HCT116 (cell line): ENCODE data around the gene SEMA3C. TPM values are rescaled to one million over a fixed set of nuclear protein-coding genes. Genes with fewer than 3 reads are reported as not detected.

Experiments
- ATAC-seq: fragments of 200-7000 bp; cut with Tn5 transposase; 2 replicates; pipeline ENCODE4 v1.9.1; 2020; ENCODE audit warnings: mild to moderate bottlenecking, moderate library complexity
- BruUV-seq: library from RNA; stranded (reverse); fragments of 400-500 nt; replicated peaks from 2 replicates; lab custom pipeline; 2021; lab: Mats Ljungman, UMichigan
- CTCF ChIA-PET: fragments of 300-600 bp; sonication (Branson Sonifier 250); formaldehyde crosslinking; loops from one replicate; lab custom pipeline; 2021; ENCODE audit warnings: antibody characterized with exemption; lab: Charles Lee
- POLR2A ChIA-PET: fragments of 300-600, 350-600 bp; sonication (Branson Sonifier 250); formaldehyde crosslinking; loops from one replicate; lab custom pipeline; 2021; ENCODE audit warnings: antibody characterized with exemption; lab: Charles Lee
- RAD21 ChIA-PET, 2 experiments: fragments of 300-600 bp; sonication (Branson Sonifier 250); formaldehyde crosslinking; loops; one replicate each; lab custom pipeline; 2023; ENCODE audit warnings: low total read pairs in 2 of 2; ENCODE audit not compliant: uncharacterized antibody in 2 of 2, unreplicated experiment in 2 of 2, low non-redundant PET in 1 of 2; lab: Charles Lee
- DNase-seq: peaks from one replicate; pipeline ENCODE4 v3.0.0-alpha.2; 2010; ENCODE audit warnings: low read depth, low spot score
- H2AFZ ChIP-seq: fragments of 200-600 bp; shearing (Covaris generic), sonication (generic); 2 replicates; pipeline ENCODE4 v1.6.1; 2017; ENCODE audit warnings: low read depth, mixed run types, mixed read lengths, antibody characterized with exemption, low read length; ENCODE audit not compliant: poor library complexity, severe bottlenecking
- H3K27ac ChIP-seq: 2 replicates; pipeline ENCODE4 v1.5.1; 2012; ENCODE audit warnings: low read depth, low read length
- H3K27me3 ChIP-seq: fragments of 200-600 bp; sonication (generic); 2 replicates; pipeline ENCODE4 v1.6.1; 2016; ENCODE audit warnings: mixed run types, low read length, mixed read lengths; ENCODE audit not compliant: insufficient read depth
- H3K36me3 ChIP-seq, 2 experiments: fragments of 200-500 bp in 1 of 2; fragments of 200-600 bp in 1 of 2; sonication (Bioruptor generic) in 1 of 2; sonication (generic) in 1 of 2; 2 replicates each; pipeline versions ENCODE4 v1.5.1 to v1.6.1; 2014 to 2016; ENCODE audit warnings: low read length in 2 of 2, inconsistent platforms in 1 of 2, mixed read lengths in 1 of 2, mixed run types in 1 of 2; ENCODE audit not compliant: insufficient read depth in 2 of 2, control insufficient read depth in 1 of 2
- H3K4me1 ChIP-seq, 2 experiments: fragments of 200-600 bp in 1 of 2; sonication (generic) in 1 of 2; 2 replicates each; pipeline versions ENCODE4 v1.5.1 to v1.6.1; 2012 to 2017; ENCODE audit warnings: low read length in 2 of 2, inconsistent platforms in 1 of 2, mild to moderate bottlenecking in 1 of 2, mixed read lengths in 1 of 2, mixed run types in 1 of 2, moderate library complexity in 1 of 2; ENCODE audit not compliant: insufficient read depth in 2 of 2, control insufficient read depth in 1 of 2
- H3K4me2 ChIP-seq: fragments of 200-600 bp; sonication (generic); 2 replicates; pipeline ENCODE4 v1.6.1; 2017; ENCODE audit warnings: mixed run types, low read length, mixed read lengths
- H3K4me3 ChIP-seq, 2 experiments: fragments of 200-600 bp in 1 of 2; sonication (generic) in 1 of 2; replicated peaks in 1 of 2; 2 replicates each; pipeline ENCODE4 v1.5.1; 2011 to 2016; ENCODE audit warnings: low read length in 2 of 2, control low read depth in 1 of 2, low read depth in 1 of 2, mild to moderate bottlenecking in 1 of 2, mixed read lengths in 1 of 2, mixed run types in 1 of 2
- H3K79me2 ChIP-seq: fragments of 200-600 bp; sonication (generic); 2 replicates; pipeline ENCODE4 v1.6.1; 2017; ENCODE audit warnings: mild to moderate bottlenecking, mixed run types, low read length, moderate library complexity, mixed read lengths; ENCODE audit not compliant: insufficient read depth
- H3K9ac ChIP-seq: fragments of 200-600 bp; sonication (generic); 2 replicates; pipeline ENCODE4 v1.6.1; 2016; ENCODE audit warnings: low read length, mixed read lengths
- H3K9me2 ChIP-seq: fragments of 200-600 bp; sonication (generic), shearing (Covaris generic); 2 replicates; pipeline ENCODE4 v1.6.1; 2017; ENCODE audit warnings: mixed run types, mild to moderate bottlenecking, moderate library complexity; ENCODE audit not compliant: insufficient read depth
- H3K9me3 ChIP-seq, 2 experiments: fragments of 200-500 bp in 1 of 2; fragments of 200-600 bp in 1 of 2; sonication (Bioruptor generic) in 1 of 2; sonication (generic) in 1 of 2; 2 replicates each; pipeline ENCODE4 v1.6.1; 2014 to 2017; ENCODE audit warnings: low read length in 2 of 2, mixed read lengths in 2 of 2, inconsistent platforms in 1 of 2, low read depth in 1 of 2, mild to moderate bottlenecking in 1 of 2, mixed run types in 1 of 2, moderate library complexity in 1 of 2; ENCODE audit not compliant: control insufficient read depth in 1 of 2, insufficient read depth in 1 of 2
- H4K20me1 ChIP-seq: fragments of 200-600 bp; sonication (generic), shearing (Covaris generic); 2 replicates; pipeline ENCODE4 v1.6.1; 2017; ENCODE audit warnings: mixed run types, mild to moderate bottlenecking, moderate library complexity; ENCODE audit not compliant: insufficient read depth
- CBX3 ChIP-seq: IDR thresholded peaks from 2 replicates; pipeline ENCODE4 v1.6.1; 2012; ENCODE audit warnings: low read depth
- CEBPB ChIP-seq: IDR thresholded peaks from 2 replicates; pipeline ENCODE4 v1.6.1; 2012; ENCODE audit warnings: low read depth
- ELF1 ChIP-seq: IDR thresholded peaks from 2 replicates; pipeline ENCODE4 v1.6.1; 2012; ENCODE audit warnings: low read depth, borderline replicate concordance
- EZH2 ChIP-seq: fragments of 200-600 bp; sonication (generic); IDR thresholded peaks from 2 replicates; pipeline ENCODE4 v1.6.1; 2017; ENCODE audit warnings: antibody characterized with exemption, mixed run types
- EZH2phosphoT487 ChIP-seq: fragments of 200-600 bp; IDR thresholded peaks from 2 replicates; pipeline ENCODE4 v1.6.1; 2018; ENCODE audit warnings: antibody characterized with exemption, borderline replicate concordance
- FOSL1 ChIP-seq: IDR thresholded peaks from 2 replicates; pipeline ENCODE4 v1.6.1; 2012; ENCODE audit warnings: low read depth
- JUND ChIP-seq: IDR thresholded peaks from 2 replicates; pipeline ENCODE4 v1.6.1; 2012
- POLR2AphosphoS5 ChIP-seq: IDR thresholded peaks from 2 replicates; pipeline ENCODE4 v1.6.1; 2011; ENCODE audit warnings: mild to moderate bottlenecking, low read depth, low read length, moderate library complexity
- RAD21 ChIP-seq: IDR thresholded peaks from 2 replicates; pipeline ENCODE4 v1.6.1; 2012; ENCODE audit warnings: low read depth, mild to moderate bottlenecking
- SIN3A ChIP-seq: IDR thresholded peaks from 2 replicates; pipeline ENCODE4 v1.6.1; 2012; ENCODE audit warnings: low read depth
- SP1 ChIP-seq: IDR thresholded peaks from 2 replicates; pipeline ENCODE4 v1.6.1; 2012; ENCODE audit warnings: low read depth
- SRF ChIP-seq: IDR thresholded peaks from 2 replicates; pipeline ENCODE4 v1.6.1; 2012; ENCODE audit warnings: low read depth
- TCF7L2 ChIP-seq: IDR thresholded peaks from 2 replicates; pipeline ENCODE4 v1.7.0; 2011; ENCODE audit warnings: borderline replicate concordance, inconsistent platforms; ENCODE audit not compliant: insufficient read depth, insufficient read length; ENCODE audit errors: extremely low read depth
- ZFX ChIP-seq: fragments of 450-650 bp; IDR thresholded peaks from 2 replicates; pipeline ENCODE4 v1.6.1; 2017
- ZNF274 ChIP-seq: fragments of 200-500 bp; sonication (Bioruptor generic); IDR thresholded peaks from 2 replicates; pipeline ENCODE4 v1.6.1; 2014; ENCODE audit warnings: mild to moderate bottlenecking, low read depth, low read length, inconsistent platforms
- intact Hi-C: fragments of 100-400 bp; cut with micrococcal nuclease; formaldehyde crosslinking; loops from 2 replicates; pipeline ENCODE4 v1.10.0; 2022
- total RNA-seq: library from RNA; stranded (reverse); gene quantifications from one replicate; pipeline ENCODE4 v1.2.1, GENCODE V29; 2021; ENCODE audit not compliant: unreplicated experiment
- TF ChIP-seq, protein P1 (sequence below), 3 experiments: fragments of 200-600 bp in 1 of 3; sonication (generic) in 1 of 3; IDR thresholded peaks in 2 of 3; conservative IDR thresholded peaks in 1 of 3; 2 replicates each; pipeline ENCODE4 v1.5.1; 2012 to 2017; ENCODE audit warnings: low read depth in 2 of 3, low read length in 2 of 3, antibody characterized with exemption in 1 of 3, borderline replicate concordance in 1 of 3, control low read depth in 1 of 3, mild to moderate bottlenecking in 1 of 3, mixed read lengths in 1 of 3, mixed run types in 1 of 3, moderate library complexity in 1 of 3; ENCODE audit not compliant: insufficient read depth in 1 of 3
- TF ChIP-seq, protein P2 (sequence below): IDR thresholded peaks from 2 replicates; pipeline ENCODE4 v1.6.1; 2012
- TF ChIP-seq, protein P3 (sequence below): IDR thresholded peaks from 2 replicates; pipeline ENCODE4 v1.6.1; 2012
- TF ChIP-seq, protein P4 (sequence below): IDR thresholded peaks from 2 replicates; pipeline ENCODE4 v1.6.1; 2012; ENCODE audit warnings: low read depth
- TF ChIP-seq, protein P5 (sequence below): IDR thresholded peaks from 2 replicates; pipeline ENCODE4 v1.6.1; 2011; ENCODE audit warnings: mild to moderate bottlenecking, low read length, moderate library complexity; ENCODE audit not compliant: insufficient replicate concordance; ENCODE audit errors: extremely low read depth

The SEMA3C gene
- total RNA-seq, 1 experiment from 2014 or later: 25.3 TPM

DNA sequence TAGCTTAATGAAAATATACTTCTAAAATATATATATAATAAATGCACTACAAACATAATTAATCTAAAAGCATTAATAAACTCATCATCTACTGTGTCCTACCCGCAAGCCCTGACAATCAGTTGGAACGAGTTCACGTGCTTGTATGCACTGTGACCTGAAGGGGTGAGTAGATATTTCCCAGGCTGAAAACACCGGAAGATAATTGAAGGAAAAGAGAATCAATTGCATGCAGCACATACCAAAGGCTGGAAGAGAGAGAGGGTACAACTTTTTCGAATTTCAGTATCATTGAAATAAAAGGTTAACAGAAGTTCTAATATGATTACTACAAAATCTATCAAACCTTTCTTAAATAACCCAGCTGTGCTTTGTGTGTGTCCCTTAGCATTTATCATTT is 94.6 kb downstream of the SEMA3C start:
- intact Hi-C loops: no loop called here
- DNase-seq: no peak
- H3K4me3 ChIP-seq: no peak overlapping the region

More for the DNA sequence above, 94.6 kb downstream of the SEMA3C start:
- Histone ChIP-seq H3K9me3 (no peaks in the 10 kb centered on the region), H3K27ac (no peak overlapping the region), H3K36me3 (no peaks in the 10 kb centered on the region), H3K79me2 (no peaks in the 10 kb centered on the region), H3K27me3 (no peaks in the 10 kb centered on the region), H3K4me2 (no peak overlapping the region), H4K20me1 (no peaks in the 10 kb centered on the region), H3K9ac (no peak overlapping the region), H3K4me1 (peaks cover 20 to 23% of the 10 kb centered on the region in 2 experiments), H3K9me2 (no peaks in the 10 kb centered on the region), H2AFZ (no peak overlapping the region)
- BruUV-seq: no TSS peak
- RAD21 ChIA-PET: no interaction called here
- TF ChIP-seq CBX3 (no peak), ELF1 (no peak), FOSL1 (no peak), EZH2phosphoT487 (no peak), SP1 (no peak), ZNF274 (no peak), SRF (no peak), CEBPB (no peak), EZH2 (no peak), SIN3A (no peak), ZFX (no peak), RAD21 (no peak), TCF7L2 (no peak), POLR2AphosphoS5 (no peak), JUND (no peak)
- TF ChIP-seq, protein P1, sequence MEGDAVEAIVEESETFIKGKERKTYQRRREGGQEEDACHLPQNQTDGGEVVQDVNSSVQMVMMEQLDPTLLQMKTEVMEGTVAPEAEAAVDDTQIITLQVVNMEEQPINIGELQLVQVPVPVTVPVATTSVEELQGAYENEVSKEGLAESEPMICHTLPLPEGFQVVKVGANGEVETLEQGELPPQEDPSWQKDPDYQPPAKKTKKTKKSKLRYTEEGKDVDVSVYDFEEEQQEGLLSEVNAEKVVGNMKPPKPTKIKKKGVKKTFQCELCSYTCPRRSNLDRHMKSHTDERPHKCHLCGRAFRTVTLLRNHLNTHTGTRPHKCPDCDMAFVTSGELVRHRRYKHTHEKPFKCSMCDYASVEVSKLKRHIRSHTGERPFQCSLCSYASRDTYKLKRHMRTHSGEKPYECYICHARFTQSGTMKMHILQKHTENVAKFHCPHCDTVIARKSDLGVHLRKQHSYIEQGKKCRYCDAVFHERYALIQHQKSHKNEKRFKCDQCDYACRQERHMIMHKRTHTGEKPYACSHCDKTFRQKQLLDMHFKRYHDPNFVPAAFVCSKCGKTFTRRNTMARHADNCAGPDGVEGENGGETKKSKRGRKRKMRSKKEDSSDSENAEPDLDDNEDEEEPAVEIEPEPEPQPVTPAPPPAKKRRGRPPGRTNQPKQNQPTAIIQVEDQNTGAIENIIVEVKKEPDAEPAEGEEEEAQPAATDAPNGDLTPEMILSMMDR (IDR thresholded peaks at IDR 0.05 in 2 of 3, conservative IDR thresholded peaks at IDR 0.05 in 1 of 3; ENCODE audit: borderline replicate concordance in 1 of 3, insufficient read depth in 1 of 3, low read depth in 2 of 3, low read length in 2 of 3): no peak
- TF ChIP-seq, protein P2, sequence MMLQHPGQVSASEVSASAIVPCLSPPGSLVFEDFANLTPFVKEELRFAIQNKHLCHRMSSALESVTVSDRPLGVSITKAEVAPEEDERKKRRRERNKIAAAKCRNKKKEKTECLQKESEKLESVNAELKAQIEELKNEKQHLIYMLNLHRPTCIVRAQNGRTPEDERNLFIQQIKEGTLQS: no peak
- TF ChIP-seq, protein P3, sequence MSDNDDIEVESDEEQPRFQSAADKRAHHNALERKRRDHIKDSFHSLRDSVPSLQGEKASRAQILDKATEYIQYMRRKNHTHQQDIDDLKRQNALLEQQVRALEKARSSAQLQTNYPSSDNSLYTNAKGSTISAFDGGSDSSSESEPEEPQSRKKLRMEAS: no peak
- TF ChIP-seq, protein P4, sequence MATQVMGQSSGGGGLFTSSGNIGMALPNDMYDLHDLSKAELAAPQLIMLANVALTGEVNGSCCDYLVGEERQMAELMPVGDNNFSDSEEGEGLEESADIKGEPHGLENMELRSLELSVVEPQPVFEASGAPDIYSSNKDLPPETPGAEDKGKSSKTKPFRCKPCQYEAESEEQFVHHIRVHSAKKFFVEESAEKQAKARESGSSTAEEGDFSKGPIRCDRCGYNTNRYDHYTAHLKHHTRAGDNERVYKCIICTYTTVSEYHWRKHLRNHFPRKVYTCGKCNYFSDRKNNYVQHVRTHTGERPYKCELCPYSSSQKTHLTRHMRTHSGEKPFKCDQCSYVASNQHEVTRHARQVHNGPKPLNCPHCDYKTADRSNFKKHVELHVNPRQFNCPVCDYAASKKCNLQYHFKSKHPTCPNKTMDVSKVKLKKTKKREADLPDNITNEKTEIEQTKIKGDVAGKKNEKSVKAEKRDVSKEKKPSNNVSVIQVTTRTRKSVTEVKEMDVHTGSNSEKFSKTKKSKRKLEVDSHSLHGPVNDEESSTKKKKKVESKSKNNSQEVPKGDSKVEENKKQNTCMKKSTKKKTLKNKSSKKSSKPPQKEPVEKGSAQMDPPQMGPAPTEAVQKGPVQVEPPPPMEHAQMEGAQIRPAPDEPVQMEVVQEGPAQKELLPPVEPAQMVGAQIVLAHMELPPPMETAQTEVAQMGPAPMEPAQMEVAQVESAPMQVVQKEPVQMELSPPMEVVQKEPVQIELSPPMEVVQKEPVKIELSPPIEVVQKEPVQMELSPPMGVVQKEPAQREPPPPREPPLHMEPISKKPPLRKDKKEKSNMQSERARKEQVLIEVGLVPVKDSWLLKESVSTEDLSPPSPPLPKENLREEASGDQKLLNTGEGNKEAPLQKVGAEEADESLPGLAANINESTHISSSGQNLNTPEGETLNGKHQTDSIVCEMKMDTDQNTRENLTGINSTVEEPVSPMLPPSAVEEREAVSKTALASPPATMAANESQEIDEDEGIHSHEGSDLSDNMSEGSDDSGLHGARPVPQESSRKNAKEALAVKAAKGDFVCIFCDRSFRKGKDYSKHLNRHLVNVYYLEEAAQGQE: no peak
- TF ChIP-seq, protein P5, sequence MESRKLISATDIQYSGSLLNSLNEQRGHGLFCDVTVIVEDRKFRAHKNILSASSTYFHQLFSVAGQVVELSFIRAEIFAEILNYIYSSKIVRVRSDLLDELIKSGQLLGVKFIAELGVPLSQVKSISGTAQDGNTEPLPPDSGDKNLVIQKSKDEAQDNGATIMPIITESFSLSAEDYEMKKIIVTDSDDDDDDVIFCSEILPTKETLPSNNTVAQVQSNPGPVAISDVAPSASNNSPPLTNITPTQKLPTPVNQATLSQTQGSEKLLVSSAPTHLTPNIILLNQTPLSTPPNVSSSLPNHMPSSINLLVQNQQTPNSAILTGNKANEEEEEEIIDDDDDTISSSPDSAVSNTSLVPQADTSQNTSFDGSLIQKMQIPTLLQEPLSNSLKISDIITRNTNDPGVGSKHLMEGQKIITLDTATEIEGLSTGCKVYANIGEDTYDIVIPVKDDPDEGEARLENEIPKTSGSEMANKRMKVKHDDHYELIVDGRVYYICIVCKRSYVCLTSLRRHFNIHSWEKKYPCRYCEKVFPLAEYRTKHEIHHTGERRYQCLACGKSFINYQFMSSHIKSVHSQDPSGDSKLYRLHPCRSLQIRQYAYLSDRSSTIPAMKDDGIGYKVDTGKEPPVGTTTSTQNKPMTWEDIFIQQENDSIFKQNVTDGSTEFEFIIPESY: no peak
- POLR2A ChIA-PET: no interaction called here
- no peak for ATAC-seq
- CTCF ChIA-PET: no interaction called here
